GM23248 (cell line): ENCODE results near the gene FAM111A. TPM values are rescaled to one million over a fixed set of nuclear protein-coding genes. Genes with fewer than 3 reads are reported as not detected.

ENCODE experiments used
- DNase-seq: peaks from one replicate; pipeline ENCODE4 v3.0.0-alpha.2; 2015
- H2AFZ ChIP-seq: fragments of 200-600 bp; sonication (generic); 2 replicates; pipeline ENCODE4 v1.6.1; 2016; ENCODE audit warnings: antibody characterized with exemption
- H3F3A ChIP-seq: fragments of 200-600 bp; sonication (generic); 2 replicates; pipeline ENCODE4 v1.6.1; 2016; ENCODE audit warnings: mild to moderate bottlenecking, antibody characterized with exemption, mixed run types; ENCODE audit not compliant: insufficient read depth
- H3K27ac ChIP-seq: fragments of 200-600 bp; sonication (generic); 2 replicates; pipeline ENCODE4 v1.5.1; 2016; ENCODE audit warnings: mild to moderate bottlenecking
- H3K27me3 ChIP-seq: fragments of 200-600 bp; sonication (generic); replicated peaks from 2 replicates; pipeline ENCODE4 v1.6.1; 2016; ENCODE audit warnings: mild to moderate bottlenecking; ENCODE audit not compliant: insufficient read depth
- H3K36me3 ChIP-seq: fragments of 200-600 bp; sonication (generic); 2 replicates; pipeline ENCODE4 v1.6.1; 2016; ENCODE audit warnings: low read depth, mild to moderate bottlenecking
- H3K4me1 ChIP-seq: fragments of 200-600 bp; sonication (generic); 2 replicates; pipeline ENCODE4 v1.6.1; 2016; ENCODE audit warnings: mild to moderate bottlenecking; ENCODE audit not compliant: insufficient read depth
- H3K4me2 ChIP-seq: fragments of 200-600 bp; sonication (generic); one replicate; pipeline ENCODE4 v1.6.1; 2016; ENCODE audit warnings: mild to moderate bottlenecking; ENCODE audit not compliant: unreplicated experiment
- H3K4me3 ChIP-seq: fragments of 200-600 bp; sonication (generic); 2 replicates; pipeline ENCODE4 v1.5.1; 2016; ENCODE audit warnings: mild to moderate bottlenecking
- H3K79me2 ChIP-seq: fragments of 200-600 bp; sonication (generic); 2 replicates; pipeline ENCODE4 v1.6.1; 2016; ENCODE audit warnings: mild to moderate bottlenecking; ENCODE audit not compliant: insufficient read depth
- H3K9ac ChIP-seq: fragments of 200-600 bp; sonication (generic); 2 replicates; pipeline ENCODE4 v1.6.1; 2016; ENCODE audit warnings: mild to moderate bottlenecking
- H3K9me2 ChIP-seq: fragments of 200-600 bp; sonication (generic); 2 replicates; pipeline ENCODE4 v1.6.1; 2016; ENCODE audit warnings: mixed run types, mild to moderate bottlenecking, moderate library complexity; ENCODE audit not compliant: insufficient read depth
- H3K9me3 ChIP-seq: fragments of 200-600 bp; sonication (generic); one replicate; pipeline ENCODE4 v1.6.1; 2017; ENCODE audit warnings: low read depth
- H4K20me1 ChIP-seq: fragments of 200-600 bp; sonication (generic); 2 replicates; pipeline ENCODE4 v1.6.0; 2016; ENCODE audit not compliant: insufficient read depth
- EZH2 ChIP-seq: fragments of 200-600 bp; sonication (generic); IDR thresholded peaks from 2 replicates; pipeline ENCODE4 v1.6.1; 2018; ENCODE audit warnings: antibody characterized with exemption, mild to moderate bottlenecking; ENCODE audit not compliant: insufficient read depth, poor library complexity, severe bottlenecking
- EZH2phosphoT487 ChIP-seq: fragments of 200-600 bp; sonication (generic); IDR thresholded peaks from 2 replicates; pipeline ENCODE4 v1.6.1; 2018; ENCODE audit warnings: antibody characterized with exemption, moderate library complexity, mild to moderate bottlenecking, low read depth; ENCODE audit not compliant: insufficient read depth
- WGBS, 2 experiments: methylation state at CpG; one replicate each; pipeline ENCODE4 v1.1.6; 2015 to 2017; ENCODE audit warnings: low lambda C conversion rate in 2 of 2, low coverage in 1 of 2; ENCODE audit errors: missing lambda C conversion rate in 2 of 2; 5-methylcytosine and 5-hydroxymethylcytosine counted together
- in situ Hi-C: fragments of 300-500 bp; cut with MboI; formaldehyde crosslinking; loops from 2 replicates; pipeline ENCODE4 v1.15.0; 2020
- polyA plus RNA-seq: library from polyadenylated mRNA; unstranded; fragments of >200 nt; fragmentation: Nextera tagmentation; extraction: Ambion mirVana; gene quantifications from 2 replicates; pipeline ENCODE4 v1.2.1, GENCODE V29; 2016
- total RNA-seq: library from RNA; depleted of rRNA; stranded (reverse); fragments of >200 nt; shearing (Covaris generic); gene quantifications from 2 replicates; pipeline ENCODE4 v1.2.3, GENCODE V29; 2014

The FAM111A gene
- total and polyA plus RNA-seq, 2 experiments from 2014 or later: 31.6 to 32.3 TPM

- TF ChIP-seq EZH2phosphoT487: no peak
- no peak for TF ChIP-seq EZH2
- Histone ChIP-seq H3K36me3 (peaks cover 2% of the 10 kb centered on the region; the same call in 1 of the 2 replicates), H3K4me1 (no peaks in the 10 kb centered on the region), H4K20me1 (no peaks in the 10 kb centered on the region), H3K9me2 (no peaks in the 10 kb centered on the region), H3K4me2 (no peak overlapping the region), H3K79me2 (no peaks in the 10 kb centered on the region), H3K9me3 (no peaks in the 10 kb centered on the region), H3K27me3 (peaks cover 13% of the 10 kb centered on the region; the same call in 1 of the 2 replicates), H3K9ac (no peak overlapping the region), H3K27ac (no peak overlapping the region), H3F3A (no peaks in the 10 kb centered on the region), H2AFZ (no peak overlapping the region), H3K4me3 (no peak overlapping the region)
- DNase-seq: no peak
- 42 to 52% methylated on average over 3 of the region's 3 CpGs for WGBS, 2 experiments
- in situ Hi-C loops: no loop called here
Observed at GRCh38 chr11:59157433-59157832, 14.8 kb downstream of the FAM111A start.

- Histone ChIP-seq H3K79me2 (no peaks in the 10 kb centered on the region), H3K4me2 (no peak overlapping the region), H3K4me1 (no peaks in the 10 kb centered on the region), H3K27me3 (peaks cover 20% of the 10 kb centered on the region), H3K9me3 (no peaks in the 10 kb centered on the region), H3K36me3 (no peaks in the 10 kb centered on the region), H2AFZ (peak overlapping the region; percentile 68), H3K4me3 (no peak overlapping the region), H3F3A (no peaks in the 10 kb centered on the region), H3K9me2 (no peaks in the 10 kb centered on the region), H4K20me1 (no peaks in the 10 kb centered on the region), H3K9ac (0 out of 2 replicates have a peak overlapping the region, but pooled peaks have one; percentile 3), H3K27ac (no peak overlapping the region)
- TF ChIP-seq EZH2 (no peak), EZH2phosphoT487 (no peak)
- in situ Hi-C loops: no loop called here
- 31 to 35% methylated on average over 8 of the region's 8 CpGs for WGBS, 2 experiments
- peak; percentile 79 for DNase-seq
Observed at GRCh38 chr11:59158206-59159068, 15.8 kb downstream of the FAM111A start.

DNA sequence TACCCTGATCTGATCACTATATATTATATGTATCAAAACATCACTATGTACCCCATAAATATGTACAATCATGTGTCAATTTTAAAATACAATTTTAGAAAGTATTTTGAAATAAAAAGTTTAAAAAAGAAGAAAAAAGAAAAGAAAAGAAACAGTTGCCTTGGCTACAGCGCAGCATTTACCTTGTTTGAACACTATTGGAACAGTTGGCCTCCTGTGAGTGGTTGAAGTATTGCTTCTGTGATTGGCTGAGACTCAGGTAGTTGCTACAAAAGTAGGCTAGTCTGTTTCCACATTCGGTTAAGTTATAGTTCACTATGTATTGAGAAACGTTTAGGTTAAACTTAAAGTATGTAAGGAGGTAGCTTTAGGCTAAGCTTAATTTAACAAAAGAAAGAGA is 21.4 kb downstream of the FAM111A start:
- Histone ChIP-seq H3K9ac (no peak overlapping the region), H3K9me3 (no peaks in the 10 kb centered on the region), H3K27ac (no peak overlapping the region), H3K9me2 (no peaks in the 10 kb centered on the region), H3K27me3 (peaks cover 55% of the 10 kb centered on the region), H3K79me2 (no peaks in the 10 kb centered on the region), H3K4me1 (no peaks in the 10 kb centered on the region), H2AFZ (no peak overlapping the region), H3K4me2 (no peak overlapping the region), H3K36me3 (no peaks in the 10 kb centered on the region), H4K20me1 (no peaks in the 10 kb centered on the region), H3F3A (no peaks in the 10 kb centered on the region), H3K4me3 (no peak overlapping the region)
- TF ChIP-seq EZH2phosphoT487 (no peak), EZH2 (no peak)
- WGBS, 2 experiments: 60 to 71% methylated on average over 3 of the region's 3 CpGs
- in situ Hi-C loops: no loop called here
- no peak for DNase-seq

GRCh38 chr11:59171508-59172322 is 29.1 kb downstream of the FAM111A start, which contains the start of gene DTX4:
TSS of gene DTX4 (plus strand) at chr11:59172132. CDS start at chr11:59172596, 464 bp downstream.
- H3K36me3 ChIP-seq: no peaks in the 10 kb centered on the region
- H3K9me3 ChIP-seq: no peaks in the 10 kb centered on the region
- 0 out of 2 replicates have a peak, but pooled peaks cover 7% of the 10 kb centered on the region for H3F3A ChIP-seq
- H3K4me1 ChIP-seq: peaks cover 12% of the 10 kb centered on the region
- peak; percentile 95 for DNase-seq
- no peak within 1 kb of the TSS for H3K27ac ChIP-seq
- no peaks in the 10 kb centered on the region for H4K20me1 ChIP-seq
- H3K9me2 ChIP-seq: no peaks in the 10 kb centered on the region
- no peaks in the 10 kb centered on the region for H3K79me2 ChIP-seq
- 1 to 2% methylated on average over 45 to 64 of the region's 64 CpGs for WGBS, 2 experiments
- 0 out of 2 replicates have a peak within 1 kb of the TSS, but pooled peaks have one; percentile 18 for H3K9ac ChIP-seq
- in situ Hi-C loops: no loop called here
- H3K27me3 ChIP-seq: peaks cover 20% of the 10 kb centered on the region; the same call in 1 of the 2 replicates
- H2AFZ ChIP-seq: peak within 1 kb of the TSS; percentile 81
- H3K4me3 ChIP-seq: peak within 1 kb of the TSS; percentile 74
- peak within 1 kb of the TSS; percentile 93 for H3K4me2 ChIP-seq
- no peak for TF ChIP-seq EZH2phosphoT487
- TF ChIP-seq EZH2: no peak
